ENCODE measurements around the gene NCAPH2. TPM values are rescaled to one million over a fixed set of nuclear protein-coding genes. Genes with fewer than 3 reads are reported as not detected.

NCAPH2 gene
- polyA plus RNA-seq, 3 donors = 12.5 to 23.6 (median 18.1) TPM

DNA sequence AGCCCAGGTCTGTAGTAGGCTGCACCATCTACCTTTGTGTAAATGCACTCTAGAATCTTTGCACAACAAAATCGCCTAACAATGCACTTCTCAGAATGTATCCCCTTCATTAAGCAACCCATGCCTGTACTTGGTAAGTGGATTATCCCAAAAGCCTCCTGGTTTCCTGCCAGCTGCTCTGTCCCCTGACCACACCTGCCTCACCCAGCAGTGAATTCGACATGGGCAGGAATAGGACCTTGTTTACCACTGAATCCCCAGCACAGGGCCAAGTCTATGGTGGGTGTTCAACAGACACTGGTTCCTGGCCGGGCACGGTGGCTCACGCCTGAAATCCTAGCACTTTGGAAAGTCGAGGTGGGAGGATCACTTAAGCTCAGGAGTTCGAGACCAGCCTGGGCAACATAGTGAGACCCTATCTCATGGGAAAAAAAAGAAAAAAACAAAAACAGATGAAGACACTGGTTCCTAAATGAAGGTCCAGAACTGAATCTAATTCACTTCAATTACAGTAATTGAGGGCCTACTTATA lies 59.8 kb downstream of the NCAPH2 start:
- no peak overlapping the region for H3K9ac ChIP-seq (ENCODE audit: insufficient read depth, low read length, poor library complexity, severe bottlenecking)
- H3K27me3 ChIP-seq (ENCODE audit: control insufficient read depth in 2 of 2, insufficient read depth in 2 of 2, low read length in 2 of 2) = peaks cover 0 to 8% of the 10 kb centered on the region in 2 donors
- 100% methylated on average over 5 of the region's 7 CpGs for WGBS (ENCODE audit: insufficient coverage)
- no peak for DNase-seq
- TF ChIP-seq, protein P1, sequence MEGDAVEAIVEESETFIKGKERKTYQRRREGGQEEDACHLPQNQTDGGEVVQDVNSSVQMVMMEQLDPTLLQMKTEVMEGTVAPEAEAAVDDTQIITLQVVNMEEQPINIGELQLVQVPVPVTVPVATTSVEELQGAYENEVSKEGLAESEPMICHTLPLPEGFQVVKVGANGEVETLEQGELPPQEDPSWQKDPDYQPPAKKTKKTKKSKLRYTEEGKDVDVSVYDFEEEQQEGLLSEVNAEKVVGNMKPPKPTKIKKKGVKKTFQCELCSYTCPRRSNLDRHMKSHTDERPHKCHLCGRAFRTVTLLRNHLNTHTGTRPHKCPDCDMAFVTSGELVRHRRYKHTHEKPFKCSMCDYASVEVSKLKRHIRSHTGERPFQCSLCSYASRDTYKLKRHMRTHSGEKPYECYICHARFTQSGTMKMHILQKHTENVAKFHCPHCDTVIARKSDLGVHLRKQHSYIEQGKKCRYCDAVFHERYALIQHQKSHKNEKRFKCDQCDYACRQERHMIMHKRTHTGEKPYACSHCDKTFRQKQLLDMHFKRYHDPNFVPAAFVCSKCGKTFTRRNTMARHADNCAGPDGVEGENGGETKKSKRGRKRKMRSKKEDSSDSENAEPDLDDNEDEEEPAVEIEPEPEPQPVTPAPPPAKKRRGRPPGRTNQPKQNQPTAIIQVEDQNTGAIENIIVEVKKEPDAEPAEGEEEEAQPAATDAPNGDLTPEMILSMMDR (IDR thresholded peaks at IDR 0.05) = no peak
- H3K9me3 Mint-ChIP-seq = peaks cover 0 to 2% (median 0%) of the 10 kb centered on the region in 7 donors
- no peak overlapping the region for H2AFZ ChIP-seq (ENCODE audit: insufficient read depth, low read depth, low read length, poor library complexity, severe bottlenecking)
- no peak overlapping the region for H3K4me3 Mint-ChIP-seq
- H3K27me3 Mint-ChIP-seq (ENCODE audit: low read depth in 3 of 3) = peaks cover 15 to 17% (median 15%) of the 10 kb centered on the region in 3 donors
- H3K27ac Mint-ChIP-seq = peak overlapping the region in 2 of 7 donors; percentile 9 to 73
- H3K4me2 ChIP-seq (replicated peaks; ENCODE audit: extremely low read depth, low read length, poor library complexity, severe bottlenecking) = no peak overlapping the region
- H3K79me2 ChIP-seq (ENCODE audit: insufficient read depth, low read length) = peaks cover 6% of the 10 kb centered on the region
- H3K9me3 ChIP-seq (replicated peaks in 1 of 2; ENCODE audit: control insufficient read depth in 1 of 2, insufficient read depth in 1 of 2, low read length in 2 of 2) = no peaks in the 10 kb centered on the region
- H3K4me1 ChIP-seq (ENCODE audit: control insufficient read depth in 1 of 2, insufficient read depth in 2 of 2, low read length in 2 of 2) = peaks cover 8 to 11% of the 10 kb centered on the region in 2 donors
- intact Hi-C loops (cut with micrococcal nuclease) = no loop called here
- no peak overlapping the region for H3K27ac ChIP-seq (ENCODE audit: low read depth in 1 of 2, low read length in 2 of 2)
- peaks cover 34 to 52% of the 10 kb centered on the region in 2 donors for H3K36me3 Mint-ChIP-seq
- no peaks in the 10 kb centered on the region for H4K20me1 ChIP-seq (ENCODE audit: insufficient read depth, low read length)
- H3K4me3 ChIP-seq (replicated peaks in 1 of 3; ENCODE audit: low read depth in 2 of 3, low read length in 3 of 3) = no peak overlapping the region
- peaks cover 10% of the 10 kb centered on the region for H3K4me1 Mint-ChIP-seq
- H3K36me3 ChIP-seq (replicated peaks in 1 of 2; ENCODE audit: control insufficient read depth in 1 of 2, insufficient read depth in 2 of 2, low read length in 2 of 2) = peaks cover 31 to 49% of the 10 kb centered on the region in 2 donors

- Histone ChIP-seq H3K9me3 (replicated peaks in 1 of 2; ENCODE audit: control insufficient read depth in 1 of 2, insufficient read depth in 1 of 2, low read length in 2 of 2) (no peaks in the 10 kb centered on the region), H3K36me3 (replicated peaks in 1 of 2; ENCODE audit: control insufficient read depth in 1 of 2, insufficient read depth in 2 of 2, low read length in 2 of 2) (peaks cover 31 to 57% of the 10 kb centered on the region in 2 donors), H3K27ac (ENCODE audit: low read depth in 1 of 2, low read length in 2 of 2) (no peak overlapping the region), H3K4me1 (ENCODE audit: control insufficient read depth in 1 of 2, insufficient read depth in 2 of 2, low read length in 2 of 2) (peaks cover 1 to 3% of the 10 kb centered on the region in 2 donors), H4K20me1 (ENCODE audit: insufficient read depth, low read length) (no peaks in the 10 kb centered on the region), H3K4me2 (replicated peaks; ENCODE audit: extremely low read depth, low read length, poor library complexity, severe bottlenecking) (no peak overlapping the region), H3K9ac (ENCODE audit: insufficient read depth, low read length, poor library complexity, severe bottlenecking) (no peak overlapping the region), H2AFZ (ENCODE audit: insufficient read depth, low read depth, low read length, poor library complexity, severe bottlenecking) (no peak overlapping the region), H3K4me3 (replicated peaks in 1 of 3; ENCODE audit: low read depth in 2 of 3, low read length in 3 of 3) (no peak overlapping the region), H3K79me2 (ENCODE audit: insufficient read depth, low read length) (no peaks in the 10 kb centered on the region), H3K27me3 (ENCODE audit: control insufficient read depth in 2 of 2, insufficient read depth in 2 of 2, low read length in 2 of 2) (peaks cover 0 to 4% of the 10 kb centered on the region in 2 donors)
- intact Hi-C loops (cut with micrococcal nuclease) = no loop called here
- WGBS (ENCODE audit: insufficient coverage) = 100% methylated on average over 6 of the region's 7 CpGs
- H3K4me1 Mint-ChIP-seq = peaks cover 3% of the 10 kb centered on the region
- peaks cover 35 to 59% of the 10 kb centered on the region in 2 donors for H3K36me3 Mint-ChIP-seq
- H3K4me3 Mint-ChIP-seq = no peak overlapping the region
- H3K27me3 Mint-ChIP-seq (ENCODE audit: low read depth in 3 of 3) = peaks cover 10 to 15% (median 14%) of the 10 kb centered on the region in 3 donors
- H3K9me3 Mint-ChIP-seq = no peaks in the 10 kb centered on the region
- TF ChIP-seq, protein P1 (IDR thresholded peaks at IDR 0.05) = no peak
- no peak overlapping the region for H3K27ac Mint-ChIP-seq
- DNase-seq = no peak
Measured at GRCh38 chr22:50568626-50569025, 60.6 kb downstream of the NCAPH2 start.
